Measurements from ENCODE around the gene SRP72. TPM values are rescaled to one million over a fixed set of nuclear protein-coding genes. Genes with fewer than 3 reads are reported as not detected.

The SRP72 gene
- total and polyA plus RNA-seq, 2 of the 8 experiments (the other 6 are each of a cell fraction or from before 2014, with no cell fraction given), result 37.7 to 144 TPM

DNA sequence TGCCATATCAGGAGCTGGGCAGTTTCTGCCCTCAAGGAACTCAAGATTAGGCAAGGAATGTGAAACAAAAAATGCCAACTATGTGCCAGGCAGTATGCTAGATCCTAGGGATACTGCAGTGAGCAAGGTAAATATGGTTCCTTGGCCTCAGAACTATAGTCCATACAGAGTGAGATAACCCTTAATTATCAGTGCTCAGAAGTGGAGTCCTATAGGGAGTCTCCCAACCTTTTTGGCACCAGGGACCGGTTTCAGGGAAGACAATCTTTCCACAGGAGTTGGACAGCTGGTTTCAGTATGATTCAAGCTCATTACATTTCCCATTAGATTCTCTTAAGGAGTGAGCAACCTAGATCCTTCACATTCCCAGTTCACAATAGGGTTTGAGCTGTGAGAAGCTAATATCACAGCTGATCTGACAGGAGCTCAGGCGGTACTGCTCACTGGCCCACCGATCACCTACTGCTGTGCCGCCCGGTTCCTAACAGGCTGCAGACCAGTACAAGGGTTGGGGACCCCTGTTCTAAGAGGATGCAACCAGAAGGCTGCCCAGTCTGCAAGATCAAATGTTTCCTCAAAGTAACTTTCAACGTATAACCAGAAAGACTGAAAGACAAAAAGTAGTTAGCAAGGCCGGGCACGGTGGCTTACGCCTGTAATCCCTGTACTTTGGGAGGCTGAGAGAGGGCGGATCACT is 1.7 kb upstream of the SRP72 start:
- H3K27me3 ChIP-seq (replicated peaks in 1 of 4; ENCODE audit: control insufficient read depth in 3 of 4, extremely low read depth in 1 of 4, insufficient read depth in 3 of 4, low read length in 3 of 4), result no peaks in the 10 kb centered on the region
- no peak overlapping the region for H2BK12ac ChIP-seq (ENCODE audit: low read depth, low read length)
- H2BK15ac ChIP-seq (ENCODE audit: low read length), result no peak overlapping the region
- H3K18ac ChIP-seq (ENCODE audit: extremely low read depth, low read length), result no peak overlapping the region
- 87% methylated on average over 10 of the region's 10 CpGs; no CpG with 5 or more reads in 1 of the 2 experiments for WGBS, 2 experiments (ENCODE audit: extremely low coverage in 1 of 2, insufficient coverage in 1 of 2, insufficient read length in 1 of 2, insufficient replicate concordance in 2 of 2, low coverage in 1 of 2, low lambda C conversion rate in 2 of 2, missing lambda C conversion rate in 1 of 2)
- no peak overlapping the region for H3K4ac ChIP-seq (replicated peaks; ENCODE audit: insufficient read length, low read depth, low read length)
- no peak overlapping the region for H2BK5ac ChIP-seq (ENCODE audit: low read depth, low read length)
- peaks cover 0 to 5% (median 2%) of the 10 kb centered on the region in 4 experiments; a peak in 1 of 7 replicates for H3K4me1 ChIP-seq (replicated peaks in 1 of 4; ENCODE audit: control insufficient read depth in 3 of 4, insufficient read depth in 4 of 4, low read length in 3 of 4)
- H3K27ac ChIP-seq (ENCODE audit: low read depth, low read length), result no peak overlapping the region
- no peak overlapping the region for H3K56ac ChIP-seq (replicated peaks; ENCODE audit: insufficient read length, low read depth, low read length)
- FAIRE-seq (no peak), DNase-seq (ENCODE audit: low read depth in 1 of 2, low spot score in 2 of 2) (no peak)
- H2BK20ac ChIP-seq (ENCODE audit: low read length), result no peak overlapping the region
- ChIA-PET CTCF (ENCODE audit: partially characterized antibody) (no interaction called here), POLR2A (ENCODE audit: partially characterized antibody) (interaction anchor here (0.7 to 12.0 kb wide), 10 partner anchors 8 to 79 kb away, joined by 3 to 121 read pairs (median 4); partner anchors contain the start of genes AASDH, PAICS and PPAT)
- 0 out of 2 replicates have a peak overlapping the region, but pooled peaks have one; percentile 58 for H4K8ac ChIP-seq (ENCODE audit: extremely low read depth, insufficient read depth, low read length)
- no peak overlapping the region for H2AK5ac ChIP-seq (ENCODE audit: low read depth, low read length)
- H3K23ac ChIP-seq (ENCODE audit: insufficient read length), result no peak overlapping the region
- no peak overlapping the region for H4K91ac ChIP-seq (replicated peaks; ENCODE audit: insufficient read length, low read length)
- H3K4me2 ChIP-seq (ENCODE audit: insufficient read depth in 1 of 2, low read depth in 2 of 2, low read length in 2 of 2), result peak overlapping the region; percentile 77 to 100
- H2AFZ ChIP-seq (ENCODE audit: low read length), result no peak overlapping the region
- no peak overlapping the region for H3K9ac ChIP-seq (replicated peaks in 1 of 4; ENCODE audit: extremely low read depth in 1 of 4, low read depth in 3 of 4, low read length in 3 of 4)
- peaks cover 5% of the 10 kb centered on the region for H3K79me1 ChIP-seq (ENCODE audit: low read depth, low read length)
- peak overlapping the region; percentile 88 to 99 (median 96); a peak in 5 of 8 replicates for H3K4me3 ChIP-seq (ENCODE audit: extremely low read depth in 1 of 4, insufficient read depth in 2 of 4, low read depth in 3 of 4, low read length in 4 of 4)
- H3K14ac ChIP-seq (ENCODE audit: insufficient read length), result no peak overlapping the region
- H3K79me2 ChIP-seq (ENCODE audit: control insufficient read depth in 1 of 2, insufficient read depth in 2 of 2, low read length in 2 of 2), result peaks cover 4 to 56% of the 10 kb centered on the region in 2 experiments; a peak in 3 of 4 replicates
- peaks cover 10% of the 10 kb centered on the region for H3K23me2 ChIP-seq (ENCODE audit: low read depth, low read length)
- H2BK120ac ChIP-seq (replicated peaks; ENCODE audit: low read depth, low read length), result no peak overlapping the region
- H3K9me3 ChIP-seq (ENCODE audit: insufficient read depth in 2 of 2, low read depth in 1 of 2, low read length in 1 of 2), result no peaks in the 10 kb centered on the region
- no peak overlapping the region for H4K5ac ChIP-seq (ENCODE audit: insufficient read length, low read depth, low read length)
- H3K36me3 ChIP-seq (ENCODE audit: control insufficient read depth in 2 of 4, insufficient read depth in 4 of 4, low read length in 3 of 4), result peaks cover 0 to 31% (median 17%) of the 10 kb centered on the region in 4 experiments; a peak in 7 of 8 replicates
- peaks cover 1 to 18% of the 10 kb centered on the region in 2 experiments for H4K20me1 ChIP-seq (replicated peaks in 1 of 2; ENCODE audit: control insufficient read depth in 1 of 2, insufficient read depth in 2 of 2, low read length in 2 of 2)
- TF ChIP-seq, protein P1, sequence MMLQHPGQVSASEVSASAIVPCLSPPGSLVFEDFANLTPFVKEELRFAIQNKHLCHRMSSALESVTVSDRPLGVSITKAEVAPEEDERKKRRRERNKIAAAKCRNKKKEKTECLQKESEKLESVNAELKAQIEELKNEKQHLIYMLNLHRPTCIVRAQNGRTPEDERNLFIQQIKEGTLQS (IDR thresholded peaks at IDR 0.05; ENCODE audit: insufficient read depth, low read depth, low read length), result no peak
- TF ChIP-seq SRF (IDR thresholded peaks at IDR 0.05; ENCODE audit: low read depth, low read length) (no peak), BRCA1 (IDR thresholded peaks at IDR 0.05; ENCODE audit: low read depth, low read length) (no peak), POLR2AphosphoS5 (IDR thresholded peaks at IDR 0.05; ENCODE audit: low read depth, low read length) (0 out of 2 replicates have a peak, but pooled peaks have one; percentile 4), POLR2A (IDR thresholded peaks at IDR 0.05; ENCODE audit: control extremely low read depth in 1 of 2, low read depth in 2 of 2, low read length in 2 of 2) (0 out of 3 replicates have a peak, but pooled peaks of 1 of the 2 experiments have one; percentile 11), HDAC2 (IDR thresholded peaks at IDR 0.05; ENCODE audit: borderline replicate concordance in 1 of 2, low read depth in 2 of 2, low read length in 2 of 2) (no peak), KDM5A (IDR thresholded peaks at IDR 0.05; ENCODE audit: low read length) (no peak), ZNF274 (IDR thresholded peaks at IDR 0.05; ENCODE audit: borderline replicate concordance, extremely low read depth, low read length) (no peak), TEAD4 (IDR thresholded peaks at IDR 0.05; ENCODE audit: low read depth, low read length) (0 out of 2 replicates have a peak, but pooled peaks have one; percentile 45), EGR1 (IDR thresholded peaks at IDR 0.05; ENCODE audit: borderline replicate concordance, low read depth, low read length) (no peak), HDAC6 (IDR thresholded peaks at IDR 0.05; ENCODE audit: low read depth, low read length) (no peak), POU5F1 (IDR thresholded peaks at IDR 0.05; ENCODE audit: low read depth, low read length) (no peak)
